ENCODE measurements around the gene LMX1B.

- TF ChIP-seq CTCF (conservative IDR thresholded peaks at IDR 0.05 in 1 of 2, IDR thresholded peaks at IDR 0.05 in 1 of 2; ENCODE audit: extremely low read depth in 1 of 2, insufficient read depth in 1 of 2, low read depth in 1 of 2, low read length in 2 of 2) (no peak), EZH2 (IDR thresholded peaks at IDR 0.05; ENCODE audit: borderline replicate concordance, low read length) (no peak)
Measured at GRCh38 chr9:126681336-126681735, 67.6 kb downstream of the LMX1B start.

All from mammary epithelial cell (primary cell).